OCI-LY7 (cell line): Measurements from ENCODE around the gene EVA1C.

Experiments used
- EZH2phosphoT487 ChIP-seq: fragments of 200-600 bp; sonication (generic); IDR thresholded peaks from 2 replicates; pipeline ENCODE4 v1.6.1; 2018; ENCODE audit warnings: low read depth, borderline replicate concordance, mild to moderate bottlenecking, mixed run types, antibody characterized with exemption, low read length, moderate library complexity, mixed read lengths
- TF ChIP-seq, protein P1 (sequence below): fragments of 200-600 bp; sonication (generic); conservative IDR thresholded peaks from 2 replicates; pipeline ENCODE4 v1.5.1; 2014; ENCODE audit warnings: mild to moderate bottlenecking, antibody characterized with exemption, low read length, moderate library complexity, mixed read lengths

DNA sequence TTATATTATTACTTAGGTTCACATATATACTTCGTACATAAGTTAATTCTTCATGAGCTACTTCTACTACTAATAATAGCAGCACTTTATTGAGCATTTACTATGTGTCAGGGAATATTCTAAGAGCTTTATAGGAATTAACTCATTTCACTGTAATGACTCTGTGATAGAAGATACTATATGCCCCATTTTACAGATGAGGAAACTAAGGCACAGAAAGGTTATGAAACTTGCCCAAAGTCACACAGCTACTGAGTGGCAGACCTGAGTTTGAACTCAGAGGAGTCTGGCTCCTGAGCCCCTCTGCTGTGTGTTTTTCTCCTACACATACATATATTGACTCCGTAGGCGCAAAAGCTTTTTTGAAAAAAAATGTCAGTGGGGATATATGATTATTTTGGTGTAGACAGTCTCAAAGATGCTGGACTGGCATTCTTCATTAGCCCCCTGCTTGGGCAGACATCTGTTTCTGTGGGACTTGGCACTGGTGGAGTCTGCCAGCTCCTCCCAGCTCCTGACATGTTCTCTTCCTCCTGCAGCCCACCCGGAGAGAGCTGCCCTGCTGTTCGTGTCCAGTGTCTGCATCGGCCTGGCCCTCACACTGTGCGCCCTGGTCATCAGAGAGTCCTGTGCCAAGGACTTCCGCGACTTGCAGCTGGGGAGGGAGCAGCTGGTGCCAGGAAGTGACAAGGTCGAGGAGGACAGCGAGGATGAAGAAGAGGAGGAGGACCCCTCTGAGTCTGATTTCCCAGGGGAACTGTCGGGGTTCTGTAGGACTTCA lies 102.0 kb downstream of the EVA1C start:
- TF ChIP-seq, protein P1, sequence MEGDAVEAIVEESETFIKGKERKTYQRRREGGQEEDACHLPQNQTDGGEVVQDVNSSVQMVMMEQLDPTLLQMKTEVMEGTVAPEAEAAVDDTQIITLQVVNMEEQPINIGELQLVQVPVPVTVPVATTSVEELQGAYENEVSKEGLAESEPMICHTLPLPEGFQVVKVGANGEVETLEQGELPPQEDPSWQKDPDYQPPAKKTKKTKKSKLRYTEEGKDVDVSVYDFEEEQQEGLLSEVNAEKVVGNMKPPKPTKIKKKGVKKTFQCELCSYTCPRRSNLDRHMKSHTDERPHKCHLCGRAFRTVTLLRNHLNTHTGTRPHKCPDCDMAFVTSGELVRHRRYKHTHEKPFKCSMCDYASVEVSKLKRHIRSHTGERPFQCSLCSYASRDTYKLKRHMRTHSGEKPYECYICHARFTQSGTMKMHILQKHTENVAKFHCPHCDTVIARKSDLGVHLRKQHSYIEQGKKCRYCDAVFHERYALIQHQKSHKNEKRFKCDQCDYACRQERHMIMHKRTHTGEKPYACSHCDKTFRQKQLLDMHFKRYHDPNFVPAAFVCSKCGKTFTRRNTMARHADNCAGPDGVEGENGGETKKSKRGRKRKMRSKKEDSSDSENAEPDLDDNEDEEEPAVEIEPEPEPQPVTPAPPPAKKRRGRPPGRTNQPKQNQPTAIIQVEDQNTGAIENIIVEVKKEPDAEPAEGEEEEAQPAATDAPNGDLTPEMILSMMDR = no peak
- no peak for TF ChIP-seq EZH2phosphoT487
